Smooth muscle cell (in vitro differentiated cells): ENCODE measurements around the gene LRRC37B. TPM values are rescaled to one million over a fixed set of nuclear protein-coding genes. Genes with fewer than 3 reads are reported as not detected.
A peak's percentile ranks its signal among the peaks of the same experiment; 100 is the strongest.

ENCODE experiments used
- DNase-seq: peaks from one replicate; lab custom pipeline; 2025; ENCODE audit not compliant: unreplicated experiment; lab: John Stamatoyannopoulos, UW
- H2AFZ ChIP-seq: fragments of 200-600 bp; sonication (generic); 2 replicates; pipeline ENCODE4 v1.6.0; 2016; ENCODE audit warnings: antibody characterized with exemption, low read depth, mild to moderate bottlenecking
- H3F3A ChIP-seq: fragments of 200-600 bp; sonication (generic); 2 replicates; pipeline ENCODE4 v1.6.0; 2017; ENCODE audit warnings: antibody characterized with exemption, low read depth
- H3K27ac ChIP-seq: fragments of 200-600 bp; sonication (generic); 2 replicates; pipeline ENCODE4 v1.5.1; 2016; ENCODE audit warnings: low read depth, mild to moderate bottlenecking
- H3K27me3 ChIP-seq: fragments of 200-600 bp; sonication (generic); 2 replicates; pipeline ENCODE4 v1.6.1; 2016; ENCODE audit warnings: low read depth, mild to moderate bottlenecking
- H3K36me3 ChIP-seq: fragments of 200-600 bp; sonication (generic); 2 replicates; pipeline ENCODE4 v1.5.1; 2016; ENCODE audit warnings: low read depth
- H3K4me1 ChIP-seq: fragments of 200-600 bp; sonication (generic); 2 replicates; pipeline ENCODE4 v1.5.1; 2016; ENCODE audit warnings: low read depth
- H3K4me2 ChIP-seq: fragments of 200-600 bp; sonication (generic); 2 replicates; pipeline ENCODE4 v1.6.0; 2016; ENCODE audit warnings: mild to moderate bottlenecking
- H3K4me3 ChIP-seq: fragments of 200-600 bp; sonication (generic); 2 replicates; pipeline ENCODE4 v1.5.1; 2016; ENCODE audit warnings: mild to moderate bottlenecking
- H3K79me2 ChIP-seq: fragments of 200-600 bp; sonication (generic); 2 replicates; pipeline ENCODE4 v1.6.0; 2016; ENCODE audit warnings: low read depth, mild to moderate bottlenecking
- H3K9ac ChIP-seq: fragments of 200-600 bp; sonication (generic); 2 replicates; pipeline ENCODE4 v1.6.0; 2016; ENCODE audit warnings: low read depth
- H3K9me3 ChIP-seq: fragments of 200-600 bp; sonication (generic); replicated peaks from 2 replicates; pipeline ENCODE4 v1.5.1; 2016; ENCODE audit warnings: low read depth
- H4K20me1 ChIP-seq: fragments of 200-600 bp; sonication (generic); 2 replicates; pipeline ENCODE4 v1.6.0; 2016; ENCODE audit warnings: low read depth
- CTCF ChIP-seq: fragments of 200-600 bp; sonication (generic); IDR thresholded peaks from 2 replicates; pipeline ENCODE4 v1.5.1; 2017; ENCODE audit warnings: borderline replicate concordance, mild to moderate bottlenecking, antibody characterized with exemption; ENCODE audit not compliant: insufficient read depth, poor library complexity, severe bottlenecking
- WGBS: methylation state at CpG from one replicate; pipeline ENCODE4 v1.1.7; 2016; ENCODE audit warnings: low lambda C conversion rate; 5-methylcytosine and 5-hydroxymethylcytosine counted together
- polyA plus RNA-seq: library from polyadenylated mRNA; unstranded; fragments of >200 nt; fragmentation: Nextera tagmentation; extraction: Ambion mirVana; gene quantifications from 2 replicates; pipeline ENCODE4 v1.2.1, GENCODE V29; 2016
- total RNA-seq: library from RNA; depleted of rRNA; stranded (reverse); fragments of >200 nt; gene quantifications from 2 replicates; pipeline ENCODE4 v1.2.3, GENCODE V29; 2014

The LRRC37B gene
- total and polyA plus RNA-seq, 2 experiments from 2014 or later, result 5.2 to 20.9 TPM

GRCh38 chr17:31997005-31997404 is 10.2 kb upstream of the LRRC37B start:
- Histone ChIP-seq H3K27me3 (no peaks in the 10 kb centered on the region), H3K36me3 (peaks cover 35% of the 10 kb centered on the region), H3K27ac (no peak overlapping the region), H3K9ac (no peak overlapping the region), H3K4me2 (no peak overlapping the region), H3K4me3 (no peak overlapping the region), H2AFZ (no peak overlapping the region), H3F3A (no peaks in the 10 kb centered on the region), H4K20me1 (no peaks in the 10 kb centered on the region), H3K9me3 (no peaks in the 10 kb centered on the region), H3K79me2 (no peaks in the 10 kb centered on the region), H3K4me1 (no peaks in the 10 kb centered on the region)
- no peak for TF ChIP-seq CTCF
- WGBS, result 97% methylated on average over 6 of the region's 6 CpGs
- no peak for DNase-seq

- Histone ChIP-seq H3K4me3 (peak overlapping the region; percentile 91), H3K9me3 (no peaks in the 10 kb centered on the region), H3K27ac (no peak overlapping the region), H4K20me1 (peaks cover 32% of the 10 kb centered on the region), H3K4me2 (peak overlapping the region; percentile 97), H3K9ac (peak overlapping the region; percentile 70), H3K36me3 (no peaks in the 10 kb centered on the region), H3F3A (peaks cover 5% of the 10 kb centered on the region), H2AFZ (peak overlapping the region; percentile 90), H3K79me2 (peaks cover 36% of the 10 kb centered on the region), H3K4me1 (no peaks in the 10 kb centered on the region), H3K27me3 (no peaks in the 10 kb centered on the region)
- 1% methylated on average over 47 of the region's 80 CpGs for WGBS
- DNase-seq, result no peak
- TF ChIP-seq CTCF, result no peak
Measured at GRCh38 chr17:32007463-32008298, 498 bp downstream of the LRRC37B start.

- peaks cover 3% of the 10 kb centered on the region for H3F3A ChIP-seq
- no peak for TF ChIP-seq CTCF
- H3K4me1 ChIP-seq, result no peaks in the 10 kb centered on the region
- H3K27ac ChIP-seq, result no peak overlapping the region
- no peaks in the 10 kb centered on the region for H3K36me3 ChIP-seq
- peaks cover 49% of the 10 kb centered on the region for H3K79me2 ChIP-seq
- DNase-seq, result no peak
- H4K20me1 ChIP-seq, result peaks cover 40% of the 10 kb centered on the region
- no peaks in the 10 kb centered on the region for H3K9me3 ChIP-seq
- H2AFZ ChIP-seq, result no peak overlapping the region
- WGBS, result 98% methylated on average over 2 of the region's 2 CpGs
- peak overlapping the region; percentile 91 for H3K4me3 ChIP-seq
- peak overlapping the region; percentile 97 for H3K4me2 ChIP-seq
- no peaks in the 10 kb centered on the region for H3K27me3 ChIP-seq
- no peak overlapping the region for H3K9ac ChIP-seq
Measured at GRCh38 chr17:32009262-32009542, 2.0 kb downstream of the LRRC37B start.

- DNase-seq, result no peak
- Histone ChIP-seq H3K27me3 (no peaks in the 10 kb centered on the region), H3K4me1 (no peaks in the 10 kb centered on the region), H4K20me1 (peaks cover 48% of the 10 kb centered on the region), H3K36me3 (no peaks in the 10 kb centered on the region), H3K27ac (no peak overlapping the region), H3K9ac (no peak overlapping the region), H3K4me2 (no peak overlapping the region), H3K9me3 (no peaks in the 10 kb centered on the region), H3K79me2 (peaks cover 57% of the 10 kb centered on the region), H3K4me3 (no peak overlapping the region), H3F3A (no peaks in the 10 kb centered on the region), H2AFZ (no peak overlapping the region)
- TF ChIP-seq CTCF, result no peak
- 95% methylated on average over 4 of the region's 4 CpGs for WGBS
Measured at GRCh38 chr17:32010114-32010513, 2.9 kb downstream of the LRRC37B start.
